HEK293T (cell line): ENCODE data around the gene DLX2.

Experiments
- FOXA1 ChIP-seq: fragments of 450-650 bp; IDR thresholded peaks from 2 replicates; pipeline ENCODE4 v1.6.1; 2016; ENCODE audit warnings: mild to moderate bottlenecking
- FOXM1 ChIP-seq: fragments of 450-650 bp; IDR thresholded peaks from 2 replicates; pipeline ENCODE4 v1.6.1; 2017; ENCODE audit warnings: mild to moderate bottlenecking, borderline replicate concordance

GRCh38 chr2:172073518-172073917 is 29.2 kb downstream of the DLX2 start:
- no peak for TF ChIP-seq FOXA1
- no peak for TF ChIP-seq FOXM1
